Stimulated activated CD4-positive, alpha-beta T cell treated with anti-CD3 and anti-CD28 coated beads, Interleukin-12 subunit alpha, Interleukin-12 subunit beta, amount 100 ng/mL, for 24 hours (primary cell): ENCODE data around the gene GPR161.

ENCODE experiments used
- DNase-seq, 2 experiments: peaks; one replicate each; pipeline ENCODE4 v3.0.0-alpha.2; 2020; ENCODE audit warnings: low read depth in 2 of 2

Gene GPR161

GRCh38 chr1:168148916-168149315 is 12.2 kb upstream of the GPR161 start:
- no peak for DNase-seq

GRCh38 chr1:168146626-168147025 is 9.9 kb upstream of the GPR161 start:
- no peak for DNase-seq

- no peak for DNase-seq
Observed at GRCh38 chr1:168146160-168146539, 9.4 kb upstream of the GPR161 start.

GRCh38 chr1:168145184-168146159 is 8.7 kb upstream of the GPR161 start:
- peak; percentile 58 to 86 for DNase-seq

GRCh38 chr1:168141871-168142385 is 5.2 kb upstream of the GPR161 start:
- DNase-seq, result no peak

GRCh38 chr1:168139070-168139469 is 2.3 kb upstream of the GPR161 start:
- no peak for DNase-seq

- DNase-seq, result no peak
Observed at GRCh38 chr1:168138134-168138533, 1.4 kb upstream of the GPR161 start.

- no peak for DNase-seq
Observed at GRCh38 chr1:168137515-168137821, 738 bp upstream of the GPR161 start.

GRCh38 chr1:168135921-168136708 is 615 bp downstream of the GPR161 start:
- DNase-seq, result peak in 1 of 2 experiments; percentile 3

- DNase-seq, result no peak
Observed at GRCh38 chr1:168135116-168135920, 1.4 kb downstream of the GPR161 start.

GRCh38 chr1:168134642-168135041 is 2.1 kb downstream of the GPR161 start:
- DNase-seq, result no peak

- no peak for DNase-seq
Observed at GRCh38 chr1:168134132-168134531, 2.6 kb downstream of the GPR161 start.

GRCh38 chr1:168129933-168130332 is 6.8 kb downstream of the GPR161 start:
- no peak for DNase-seq

GRCh38 chr1:168127503-168127902 is 9.2 kb downstream of the GPR161 start:
- no peak for DNase-seq

GRCh38 chr1:168125051-168125450 is 11.7 kb downstream of the GPR161 start:
- DNase-seq, result no peak

GRCh38 chr1:168121401-168122011 is 15.2 kb downstream of the GPR161 start:
- DNase-seq, result no peak

GRCh38 chr1:168119750-168120149 is 17.0 kb downstream of the GPR161 start:
- DNase-seq, result no peak

GRCh38 chr1:168116327-168116799 is 20.4 kb downstream of the GPR161 start:
- no peak for DNase-seq

- no peak for DNase-seq
Observed at GRCh38 chr1:168114845-168115244, 21.9 kb downstream of the GPR161 start.

GRCh38 chr1:168112673-168113305 is 23.9 kb downstream of the GPR161 start:
- DNase-seq, result peak; percentile 14 to 57
